OCI-LY7 (cell line): ENCODE data around the gene EEF1AKMT1. TPM values are rescaled to one million over a fixed set of nuclear protein-coding genes. Genes with fewer than 3 reads are reported as not detected.

Experiments
- BruUV-seq: library from RNA; stranded (reverse); fragments of 400-500 nt; replicated peaks from 2 replicates; lab custom pipeline; 2021; lab: Mats Ljungman, UMichigan
- CTCF ChIA-PET: fragments of 300-600 bp; sonication (Branson Sonifier 250); formaldehyde crosslinking; loops from one replicate; lab custom pipeline; 2022; ENCODE audit warnings: antibody characterized with exemption; ENCODE audit not compliant: unreplicated experiment; lab: Charles Lee
- POLR2A ChIA-PET: fragments of 300-600 bp; sonication (Branson Sonifier 250); formaldehyde crosslinking; loops from one replicate; lab custom pipeline; 2022; ENCODE audit warnings: antibody characterized with exemption; lab: Charles Lee
- DNase-seq: peaks from one replicate; pipeline ENCODE4 v3.0.0-alpha.2; 2015; ENCODE audit warnings: low spot score
- H2AFZ ChIP-seq: fragments of 200-600 bp; sonication (generic), shearing (Covaris generic); 2 replicates; pipeline ENCODE4 v1.6.1; 2014; ENCODE audit warnings: mild to moderate bottlenecking, antibody characterized with exemption, low read length, moderate library complexity
- H3K27ac ChIP-seq: fragments of 200-600 bp; sonication (generic); 2 replicates; pipeline ENCODE4 v1.5.1; 2014; ENCODE audit warnings: mixed run types, low read depth, mild to moderate bottlenecking, moderate library complexity, low read length, inconsistent platforms; ENCODE audit not compliant: poor library complexity, severe bottlenecking
- H3K36me3 ChIP-seq: fragments of 200-600 bp; sonication (generic); 2 replicates; pipeline ENCODE4 v1.6.1; 2014; ENCODE audit warnings: mild to moderate bottlenecking, antibody characterized with exemption, low read length, moderate library complexity, mixed read lengths; ENCODE audit not compliant: insufficient read depth
- H3K4me1 ChIP-seq: fragments of 200-600 bp; sonication (generic); 2 replicates; pipeline ENCODE4 v1.5.1; 2014; ENCODE audit warnings: mild to moderate bottlenecking, low read length; ENCODE audit not compliant: insufficient read depth, poor library complexity, severe bottlenecking
- H3K4me2 ChIP-seq: fragments of 200-600 bp; sonication (generic); 2 replicates; pipeline ENCODE4 v1.6.1; 2014; ENCODE audit warnings: mild to moderate bottlenecking, low read length
- H3K4me3 ChIP-seq: fragments of 200-600 bp; sonication (generic); 2 replicates; pipeline ENCODE4 v1.5.1; 2014; ENCODE audit warnings: mild to moderate bottlenecking, low read depth, low read length; ENCODE audit not compliant: poor library complexity, severe bottlenecking
- H3K79me2 ChIP-seq: fragments of 200-600 bp; sonication (generic); 2 replicates; pipeline ENCODE4 v1.6.1; 2016; ENCODE audit warnings: low read depth, mild to moderate bottlenecking, low read length, moderate library complexity, mixed read lengths; ENCODE audit not compliant: insufficient read depth
- H3K9me2 ChIP-seq: fragments of 200-600 bp; sonication (generic); 2 replicates; pipeline ENCODE4 v1.6.1; 2016; ENCODE audit warnings: mild to moderate bottlenecking, low read length, mixed read lengths; ENCODE audit not compliant: insufficient read depth
- H3K9me3 ChIP-seq: fragments of 200-600 bp; sonication (generic); 2 replicates; pipeline ENCODE4 v1.6.1; 2014; ENCODE audit warnings: mild to moderate bottlenecking, mixed run types, low read length, mixed read lengths
- H4K20me1 ChIP-seq: fragments of 200-600 bp; sonication (generic); 2 replicates; pipeline ENCODE4 v1.6.1; 2014; ENCODE audit warnings: mild to moderate bottlenecking, antibody characterized with exemption, low read length, moderate library complexity, mixed read lengths; ENCODE audit not compliant: insufficient read depth
- CTCF ChIP-seq: fragments of 200-600 bp; sonication (generic); conservative IDR thresholded peaks from 2 replicates; pipeline ENCODE4 v1.5.1; 2014; ENCODE audit warnings: mild to moderate bottlenecking, antibody characterized with exemption, low read length, moderate library complexity, mixed read lengths
- EZH2phosphoT487 ChIP-seq: fragments of 200-600 bp; sonication (generic); IDR thresholded peaks from 2 replicates; pipeline ENCODE4 v1.6.1; 2018; ENCODE audit warnings: low read depth, borderline replicate concordance, mild to moderate bottlenecking, mixed run types, antibody characterized with exemption, low read length, moderate library complexity, mixed read lengths
- intact Hi-C: fragments of 100-400 bp; cut with micrococcal nuclease; formaldehyde crosslinking; loops from one replicate; pipeline ENCODE4 v1.10.0; 2022; ENCODE audit not compliant: unreplicated experiment
- total RNA-seq, 2 experiments: library from RNA; depleted of rRNA in 1 of 2; stranded (reverse); fragments of >200 nt in 1 of 2; shearing (Covaris generic) in 1 of 2; gene quantifications; 2 replicates each; pipeline ENCODE4 v1.2.3, GENCODE V29; 2014 to 2022

The EEF1AKMT1 gene
- total RNA-seq, 2 experiments from 2014 or later = 1.5 to 2.5 TPM

GRCh38 chr13:20703780-20704458, 69.8 kb downstream of the EEF1AKMT1 start:
- Histone ChIP-seq H3K4me3 (peak overlapping the region; percentile 49), H2AFZ (no peak overlapping the region), H3K36me3 (no peaks in the 10 kb centered on the region), H3K4me2 (peak overlapping the region; percentile 38; the same call in 1 of the 2 replicates), H3K79me2 (no peaks in the 10 kb centered on the region), H4K20me1 (no peaks in the 10 kb centered on the region), H3K9me2 (no peaks in the 10 kb centered on the region), H3K4me1 (peaks cover 13% of the 10 kb centered on the region), H3K27ac (no peak overlapping the region), H3K9me3 (no peaks in the 10 kb centered on the region)
- intact Hi-C loops = loop anchor here (2.0 to 10.0 kb wide), 5 partner anchors 123 to 773 kb away; partner anchors contain the start of genes IFT88 and XPO4
- POLR2A ChIA-PET = interaction anchor here (0.5 kb wide), 1 partner anchor 223 kb away, joined by 3 read pairs; no protein-coding TSS in a partner anchor
- CTCF ChIA-PET = no interaction called here
- no peak for TF ChIP-seq EZH2phosphoT487
- TF ChIP-seq CTCF = no peak; the same call in 1 of the 2 replicates
- no TSS peak for BruUV-seq
- peak; percentile 90 for DNase-seq

- POLR2A ChIA-PET = no interaction called here
- H4K20me1 ChIP-seq = no peaks in the 10 kb centered on the region
- H3K36me3 ChIP-seq = no peaks in the 10 kb centered on the region
- peak within 1 kb of the TSS; percentile 85 for H2AFZ ChIP-seq
- H3K9me2 ChIP-seq = no peaks in the 10 kb centered on the region
- intact Hi-C loops = loop anchor here (5.0 to 10.0 kb wide), 4 partner anchors 124 to 774 kb away; partner anchors contain the start of gene XPO4
- BruUV-seq = no TSS peak
- no peaks in the 10 kb centered on the region for H3K79me2 ChIP-seq
- no peaks in the 10 kb centered on the region for H3K9me3 ChIP-seq
- peak; percentile 57 for DNase-seq
- H3K4me1 ChIP-seq = peaks cover 13% of the 10 kb centered on the region
- TF ChIP-seq EZH2phosphoT487 = no peak
- 0 out of 2 replicates have a peak, but pooled peaks have one; percentile 31 for TF ChIP-seq CTCF
- H3K4me2 ChIP-seq = peak within 1 kb of the TSS; percentile 93
- no peak within 1 kb of the TSS for H3K27ac ChIP-seq
- H3K4me3 ChIP-seq = peak within 1 kb of the TSS; percentile 81
- CTCF ChIA-PET = no interaction called here
These were observed 70.6 kb downstream of the EEF1AKMT1 start, which contains the start of gene IL17D for GRCh38 chr13:20702915-20703779. IL17D (plus strand) TSS chr13:20703699; CDS start chr13:20704002, 303 bp downstream.
